GM19397 (cell line): ENCODE measurements around the gene TSKU.

Source experiments
- ATAC-seq: cut with Tn5 transposase; IDR thresholded peaks from one replicate; pipeline ENCODE4 v1.9.1; 2021; ENCODE audit warnings: mild to moderate bottlenecking, moderate library complexity; ENCODE audit not compliant: unreplicated experiment

TSKU gene

GRCh38 chr11:76843907-76844306, 60.8 kb downstream of the TSKU start:
- ATAC-seq, result no peak

DNA sequence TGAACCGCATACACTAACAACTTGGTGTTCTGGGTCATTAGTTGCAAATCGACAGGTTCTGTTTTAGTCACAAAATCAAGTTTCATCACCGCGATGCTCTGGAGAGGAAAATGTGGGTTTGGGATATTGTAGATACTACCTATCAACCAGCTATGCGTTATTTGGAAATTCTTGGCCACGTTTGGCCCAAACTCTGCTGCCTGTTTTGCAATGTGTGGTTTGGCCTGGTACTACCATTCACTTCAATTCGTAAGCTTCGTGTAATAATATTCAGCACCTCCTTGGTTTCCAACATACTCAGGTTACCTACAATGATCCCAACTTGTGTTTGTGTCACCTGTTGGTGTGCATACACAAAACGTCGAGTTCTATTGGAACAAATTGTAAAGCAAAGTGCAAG, 61.4 kb downstream of the TSKU start:
- ATAC-seq, result no peak

- no peak for ATAC-seq
Measured at GRCh38 chr11:76845069-76845468, 61.9 kb downstream of the TSKU start.

- ATAC-seq, result no peak
Measured at GRCh38 chr11:76846441-76846840, 63.3 kb downstream of the TSKU start.
